Ovary (tissue), 3 donors: ENCODE data around the gene SERPINH1.

Experiments
- EP300 ChIP-seq: sonication (generic); formaldehyde crosslinking; IDR thresholded peaks from one replicate; pipeline ENCODE4 v1.6.1; 2017; ENCODE audit warnings: antibody characterized with exemption
- POLR2A ChIP-seq: fragments of 450-650 bp; IDR thresholded peaks from one replicate; pipeline ENCODE4 v1.6.1; 2017; ENCODE audit warnings: antibody characterized with exemption, mild to moderate bottlenecking, moderate library complexity
- TF ChIP-seq, protein P1 (sequence below), 3 donors: fragments of 450-650 bp in 2 of 3; fragments of 200-600 bp in 1 of 3; IDR thresholded peaks; one replicate each; pipeline versions ENCODE4 v1.5.1 to v1.8.0; 2016 to 2022; ENCODE audit warnings: antibody characterized with exemption in 3 of 3, mild to moderate bottlenecking in 1 of 3
- donor health status: DM: no; HTN: no; CAD: no.

DNA sequence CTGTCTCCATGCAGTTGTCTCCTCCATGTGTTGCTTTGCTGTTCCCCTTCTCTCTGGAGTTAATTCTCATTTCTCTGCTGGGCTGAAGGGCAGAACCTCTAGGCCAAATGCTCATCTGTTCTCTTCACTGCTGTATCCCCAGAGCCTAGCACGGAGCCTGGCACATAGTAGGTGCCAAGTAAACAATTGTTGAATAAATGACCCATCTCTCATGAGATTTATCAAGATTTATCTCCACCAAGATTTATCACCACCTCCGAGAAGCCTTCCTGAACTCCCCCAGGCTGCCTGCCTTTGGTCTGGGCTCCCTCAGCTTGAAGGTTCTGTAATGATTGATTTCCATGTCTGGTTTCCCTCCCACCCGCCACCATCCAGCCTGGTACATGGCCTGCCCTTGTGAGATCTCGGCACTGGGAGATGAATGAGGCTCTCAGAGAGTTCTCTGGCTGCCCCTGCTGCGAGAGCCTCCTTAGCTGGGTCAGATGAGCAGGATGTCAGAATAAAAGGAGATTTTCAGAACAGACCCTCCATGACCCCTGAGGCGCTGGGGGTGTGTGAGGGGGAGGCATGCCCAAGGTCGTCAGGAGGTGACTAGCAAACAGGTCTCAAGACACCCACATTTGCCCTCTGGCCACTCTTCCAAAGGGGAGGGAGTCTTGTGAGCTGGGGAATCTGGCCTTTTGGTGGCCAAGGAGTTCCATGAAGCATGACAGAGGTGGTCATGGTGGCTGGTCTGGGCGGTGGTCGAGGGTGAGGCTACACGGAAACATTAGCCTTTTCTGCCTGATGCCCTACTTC, 33.9 kb upstream of the SERPINH1 start:
- TF ChIP-seq, protein P1, sequence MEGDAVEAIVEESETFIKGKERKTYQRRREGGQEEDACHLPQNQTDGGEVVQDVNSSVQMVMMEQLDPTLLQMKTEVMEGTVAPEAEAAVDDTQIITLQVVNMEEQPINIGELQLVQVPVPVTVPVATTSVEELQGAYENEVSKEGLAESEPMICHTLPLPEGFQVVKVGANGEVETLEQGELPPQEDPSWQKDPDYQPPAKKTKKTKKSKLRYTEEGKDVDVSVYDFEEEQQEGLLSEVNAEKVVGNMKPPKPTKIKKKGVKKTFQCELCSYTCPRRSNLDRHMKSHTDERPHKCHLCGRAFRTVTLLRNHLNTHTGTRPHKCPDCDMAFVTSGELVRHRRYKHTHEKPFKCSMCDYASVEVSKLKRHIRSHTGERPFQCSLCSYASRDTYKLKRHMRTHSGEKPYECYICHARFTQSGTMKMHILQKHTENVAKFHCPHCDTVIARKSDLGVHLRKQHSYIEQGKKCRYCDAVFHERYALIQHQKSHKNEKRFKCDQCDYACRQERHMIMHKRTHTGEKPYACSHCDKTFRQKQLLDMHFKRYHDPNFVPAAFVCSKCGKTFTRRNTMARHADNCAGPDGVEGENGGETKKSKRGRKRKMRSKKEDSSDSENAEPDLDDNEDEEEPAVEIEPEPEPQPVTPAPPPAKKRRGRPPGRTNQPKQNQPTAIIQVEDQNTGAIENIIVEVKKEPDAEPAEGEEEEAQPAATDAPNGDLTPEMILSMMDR (IDR thresholded peaks at IDR 0.05): no peak
- TF ChIP-seq POLR2A (no peak), EP300 (no peak)
